HCT116 (cell line): ENCODE data around the gene UBR2.

Experiments used
- EGR1 ChIP-seq: IDR thresholded peaks from 2 replicates; pipeline ENCODE4 v1.6.1; 2012; ENCODE audit warnings: low read depth
- ELF1 ChIP-seq: IDR thresholded peaks from 2 replicates; pipeline ENCODE4 v1.6.1; 2012; ENCODE audit warnings: low read depth, borderline replicate concordance
- RAD21 ChIP-seq: IDR thresholded peaks from 2 replicates; pipeline ENCODE4 v1.6.1; 2012; ENCODE audit warnings: low read depth, mild to moderate bottlenecking
- ZNF274 ChIP-seq: fragments of 200-500 bp; sonication (Bioruptor generic); IDR thresholded peaks from 2 replicates; pipeline ENCODE4 v1.6.1; 2014; ENCODE audit warnings: mild to moderate bottlenecking, low read depth, low read length, inconsistent platforms
- TF ChIP-seq, protein P1 (sequence below), 3 experiments: fragments of 200-600 bp in 1 of 3; sonication (generic) in 1 of 3; IDR thresholded peaks in 2 of 3; conservative IDR thresholded peaks in 1 of 3; 2 replicates each; pipeline ENCODE4 v1.5.1; 2012 to 2017; ENCODE audit warnings: low read depth in 2 of 3, low read length in 2 of 3, antibody characterized with exemption in 1 of 3, borderline replicate concordance in 1 of 3, control low read depth in 1 of 3, mild to moderate bottlenecking in 1 of 3, mixed read lengths in 1 of 3, mixed run types in 1 of 3, moderate library complexity in 1 of 3; ENCODE audit not compliant: insufficient read depth in 1 of 3
- TF ChIP-seq, protein P2 (sequence below): IDR thresholded peaks from 2 replicates; pipeline ENCODE4 v1.6.1; 2012

DNA sequence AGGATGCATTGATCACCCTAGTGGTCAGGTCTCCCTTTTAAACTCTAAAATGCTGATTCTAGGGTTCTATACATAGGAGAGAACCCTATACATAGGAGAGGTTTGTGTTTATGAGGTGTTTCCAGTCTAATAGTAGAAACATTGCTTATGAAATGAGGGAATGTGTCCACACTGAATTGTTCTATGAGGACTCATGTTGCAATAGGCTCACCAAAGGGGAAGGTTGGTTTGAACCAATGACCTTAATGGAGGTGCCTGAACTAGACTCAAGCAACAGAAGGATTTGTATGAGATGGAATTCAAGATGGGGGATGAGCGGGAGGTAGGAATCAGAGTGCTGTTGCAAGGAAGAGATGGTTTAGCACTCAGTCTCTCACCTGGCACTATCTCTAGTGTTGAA, 33.5 kb upstream of the UBR2 start:
- TF ChIP-seq, protein P1, sequence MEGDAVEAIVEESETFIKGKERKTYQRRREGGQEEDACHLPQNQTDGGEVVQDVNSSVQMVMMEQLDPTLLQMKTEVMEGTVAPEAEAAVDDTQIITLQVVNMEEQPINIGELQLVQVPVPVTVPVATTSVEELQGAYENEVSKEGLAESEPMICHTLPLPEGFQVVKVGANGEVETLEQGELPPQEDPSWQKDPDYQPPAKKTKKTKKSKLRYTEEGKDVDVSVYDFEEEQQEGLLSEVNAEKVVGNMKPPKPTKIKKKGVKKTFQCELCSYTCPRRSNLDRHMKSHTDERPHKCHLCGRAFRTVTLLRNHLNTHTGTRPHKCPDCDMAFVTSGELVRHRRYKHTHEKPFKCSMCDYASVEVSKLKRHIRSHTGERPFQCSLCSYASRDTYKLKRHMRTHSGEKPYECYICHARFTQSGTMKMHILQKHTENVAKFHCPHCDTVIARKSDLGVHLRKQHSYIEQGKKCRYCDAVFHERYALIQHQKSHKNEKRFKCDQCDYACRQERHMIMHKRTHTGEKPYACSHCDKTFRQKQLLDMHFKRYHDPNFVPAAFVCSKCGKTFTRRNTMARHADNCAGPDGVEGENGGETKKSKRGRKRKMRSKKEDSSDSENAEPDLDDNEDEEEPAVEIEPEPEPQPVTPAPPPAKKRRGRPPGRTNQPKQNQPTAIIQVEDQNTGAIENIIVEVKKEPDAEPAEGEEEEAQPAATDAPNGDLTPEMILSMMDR (IDR thresholded peaks at IDR 0.05 in 2 of 3, conservative IDR thresholded peaks at IDR 0.05 in 1 of 3; ENCODE audit: borderline replicate concordance in 1 of 3, insufficient read depth in 1 of 3, low read depth in 2 of 3, low read length in 2 of 3): no peak
- TF ChIP-seq RAD21: no peak
- no peak for TF ChIP-seq ELF1
- no peak for TF ChIP-seq ZNF274
- TF ChIP-seq, protein P2, sequence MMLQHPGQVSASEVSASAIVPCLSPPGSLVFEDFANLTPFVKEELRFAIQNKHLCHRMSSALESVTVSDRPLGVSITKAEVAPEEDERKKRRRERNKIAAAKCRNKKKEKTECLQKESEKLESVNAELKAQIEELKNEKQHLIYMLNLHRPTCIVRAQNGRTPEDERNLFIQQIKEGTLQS: no peak
- no peak for TF ChIP-seq EGR1
